PFSK-1 (cell line): Measurements from ENCODE around the gene DYNC2H1.

Experiments
- POLR2AphosphoS5 ChIP-seq: IDR thresholded peaks from 2 replicates; pipeline ENCODE4 v1.6.1; 2012; ENCODE audit warnings: low read depth, mild to moderate bottlenecking, control low read depth, low read length, moderate library complexity
- SIN3A ChIP-seq: IDR thresholded peaks from 2 replicates; pipeline ENCODE4 v1.6.1; 2012; ENCODE audit warnings: mild to moderate bottlenecking, low read length, moderate library complexity, borderline replicate concordance; ENCODE audit not compliant: insufficient read depth
- TAF1 ChIP-seq: IDR thresholded peaks from 2 replicates; pipeline ENCODE4 v1.6.1; 2012; ENCODE audit warnings: low read length, control low read depth, borderline replicate concordance; ENCODE audit not compliant: insufficient read depth
- TF ChIP-seq, protein P1 (sequence below), 2 experiments: IDR thresholded peaks; 2 replicates each; pipeline versions ENCODE4 v1.6.1 to v1.8.0; 2011 to 2012; ENCODE audit warnings: low read depth in 2 of 2, low read length in 2 of 2, control low read depth in 1 of 2, inconsistent platforms in 1 of 2, mild to moderate bottlenecking in 1 of 2, moderate library complexity in 1 of 2; ENCODE audit not compliant: insufficient read depth in 1 of 2

DNA sequence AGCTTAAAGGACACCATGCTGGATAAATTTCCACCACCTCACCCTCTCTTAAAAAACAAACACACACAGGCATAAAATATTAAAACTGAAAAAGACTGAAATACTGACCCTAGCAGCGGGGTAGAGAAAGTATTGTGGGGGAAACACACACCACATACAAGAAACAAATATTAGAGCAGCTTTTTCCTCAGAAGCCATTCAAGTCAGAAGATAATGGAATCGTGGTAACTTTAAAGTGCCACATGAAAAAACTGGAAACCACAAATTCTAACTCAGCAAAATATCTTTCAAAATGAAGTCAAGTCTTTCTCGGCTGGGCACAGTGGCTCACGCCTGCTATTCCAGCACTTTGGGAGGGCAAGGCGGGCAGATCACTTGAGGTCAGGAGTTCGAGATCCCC lies 223.2 kb downstream of the DYNC2H1 start:
- TF ChIP-seq, protein P1, sequence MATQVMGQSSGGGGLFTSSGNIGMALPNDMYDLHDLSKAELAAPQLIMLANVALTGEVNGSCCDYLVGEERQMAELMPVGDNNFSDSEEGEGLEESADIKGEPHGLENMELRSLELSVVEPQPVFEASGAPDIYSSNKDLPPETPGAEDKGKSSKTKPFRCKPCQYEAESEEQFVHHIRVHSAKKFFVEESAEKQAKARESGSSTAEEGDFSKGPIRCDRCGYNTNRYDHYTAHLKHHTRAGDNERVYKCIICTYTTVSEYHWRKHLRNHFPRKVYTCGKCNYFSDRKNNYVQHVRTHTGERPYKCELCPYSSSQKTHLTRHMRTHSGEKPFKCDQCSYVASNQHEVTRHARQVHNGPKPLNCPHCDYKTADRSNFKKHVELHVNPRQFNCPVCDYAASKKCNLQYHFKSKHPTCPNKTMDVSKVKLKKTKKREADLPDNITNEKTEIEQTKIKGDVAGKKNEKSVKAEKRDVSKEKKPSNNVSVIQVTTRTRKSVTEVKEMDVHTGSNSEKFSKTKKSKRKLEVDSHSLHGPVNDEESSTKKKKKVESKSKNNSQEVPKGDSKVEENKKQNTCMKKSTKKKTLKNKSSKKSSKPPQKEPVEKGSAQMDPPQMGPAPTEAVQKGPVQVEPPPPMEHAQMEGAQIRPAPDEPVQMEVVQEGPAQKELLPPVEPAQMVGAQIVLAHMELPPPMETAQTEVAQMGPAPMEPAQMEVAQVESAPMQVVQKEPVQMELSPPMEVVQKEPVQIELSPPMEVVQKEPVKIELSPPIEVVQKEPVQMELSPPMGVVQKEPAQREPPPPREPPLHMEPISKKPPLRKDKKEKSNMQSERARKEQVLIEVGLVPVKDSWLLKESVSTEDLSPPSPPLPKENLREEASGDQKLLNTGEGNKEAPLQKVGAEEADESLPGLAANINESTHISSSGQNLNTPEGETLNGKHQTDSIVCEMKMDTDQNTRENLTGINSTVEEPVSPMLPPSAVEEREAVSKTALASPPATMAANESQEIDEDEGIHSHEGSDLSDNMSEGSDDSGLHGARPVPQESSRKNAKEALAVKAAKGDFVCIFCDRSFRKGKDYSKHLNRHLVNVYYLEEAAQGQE (IDR thresholded peaks at IDR 0.05; ENCODE audit: insufficient read depth in 1 of 2, low read depth in 2 of 2, low read length in 2 of 2) = no peak
- no peak for TF ChIP-seq TAF1
- TF ChIP-seq POLR2AphosphoS5 = no peak
- TF ChIP-seq SIN3A = no peak
